Gastroesophageal sphincter (tissue), 4 donors: Measurements from ENCODE around the gene BMP4. TPM values are rescaled to one million over a fixed set of nuclear protein-coding genes. Genes with fewer than 3 reads are reported as not detected.

ENCODE experiments used
- ATAC-seq: fragments of 150-250 bp; one replicate; pipeline ENCODE4 v1.9.1; 2016; ENCODE audit warnings: mild to moderate bottlenecking, moderate library complexity
- H3K27ac ChIP-seq, 4 donors: fragments of 200-600 bp; sonication (generic) in 3 of 4; 1 replicate in 3 of 4; 2 replicates in 1 of 4; pipeline ENCODE4 v1.5.1; 2016 to 2019
- H3K27me3 ChIP-seq: fragments of 200-600 bp; sonication (generic); one replicate; pipeline ENCODE4 v1.5.1; 2019
- H3K36me3 ChIP-seq, 2 donors: fragments of 200-600 bp; sonication (generic); one replicate each; pipeline ENCODE4 v1.5.1; 2019; ENCODE audit warnings: control low read depth in 1 of 2
- H3K4me1 ChIP-seq, 3 donors: fragments of 200-600 bp; sonication (generic); 1 replicate in 2 of 3; 2 replicates in 1 of 3; pipeline ENCODE4 v1.5.1; 2016 to 2019; ENCODE audit warnings: control low read depth in 2 of 3
- H3K4me3 ChIP-seq, 2 donors: fragments of 200-600 bp; sonication (generic); one replicate each; pipeline ENCODE4 v1.5.1; 2019; ENCODE audit warnings: mild to moderate bottlenecking in 1 of 2, moderate library complexity in 1 of 2
- H3K9me3 ChIP-seq, 3 donors: fragments of 200-600 bp; sonication (generic); one replicate each; pipeline ENCODE4 v1.5.1; 2017 to 2019; ENCODE audit warnings: control low read depth in 2 of 3
- EP300 ChIP-seq: sonication (generic); formaldehyde crosslinking; IDR thresholded peaks from one replicate; pipeline ENCODE4 v1.6.1; 2017; ENCODE audit warnings: antibody characterized with exemption, mild to moderate bottlenecking
- POLR2A ChIP-seq, 2 donors: fragments of 450-650 bp; IDR thresholded peaks; one replicate each; pipeline ENCODE4 v1.6.1; 2017; ENCODE audit warnings: antibody characterized with exemption in 2 of 2, mild to moderate bottlenecking in 2 of 2, moderate library complexity in 1 of 2
- POLR2AphosphoS5 ChIP-seq: sonication (generic); formaldehyde crosslinking; IDR thresholded peaks from one replicate; pipeline ENCODE4 v1.6.1; 2017; ENCODE audit warnings: antibody characterized with exemption
- WGBS, 2 donors: methylation state at CpG; one replicate each; pipeline ENCODE4 v1.1.5; 2018; ENCODE audit warnings: low coverage in 1 of 2; 5-methylcytosine and 5-hydroxymethylcytosine counted together
- total RNA-seq, 4 donors: library from RNA; depleted of rRNA; stranded (reverse); fragments of >200 nt; gene quantifications; one replicate each; pipeline ENCODE4 v1.1.0, GENCODE V29; 2016
- TF ChIP-seq, protein P1 (sequence below), 4 experiments: fragments of 200-600 bp in 2 of 4; fragments of 450-650 bp in 2 of 4; sonication (generic) in 1 of 4; IDR thresholded peaks; one replicate each; pipeline ENCODE4 v1.5.1; 2017 to 2019; ENCODE audit warnings: antibody characterized with exemption in 4 of 4, mild to moderate bottlenecking in 2 of 4, moderate library complexity in 2 of 4

Gene BMP4
- 10 to 100 TPM; 11.3 to 81.2 (median 26.6) TPM for total RNA-seq

DNA sequence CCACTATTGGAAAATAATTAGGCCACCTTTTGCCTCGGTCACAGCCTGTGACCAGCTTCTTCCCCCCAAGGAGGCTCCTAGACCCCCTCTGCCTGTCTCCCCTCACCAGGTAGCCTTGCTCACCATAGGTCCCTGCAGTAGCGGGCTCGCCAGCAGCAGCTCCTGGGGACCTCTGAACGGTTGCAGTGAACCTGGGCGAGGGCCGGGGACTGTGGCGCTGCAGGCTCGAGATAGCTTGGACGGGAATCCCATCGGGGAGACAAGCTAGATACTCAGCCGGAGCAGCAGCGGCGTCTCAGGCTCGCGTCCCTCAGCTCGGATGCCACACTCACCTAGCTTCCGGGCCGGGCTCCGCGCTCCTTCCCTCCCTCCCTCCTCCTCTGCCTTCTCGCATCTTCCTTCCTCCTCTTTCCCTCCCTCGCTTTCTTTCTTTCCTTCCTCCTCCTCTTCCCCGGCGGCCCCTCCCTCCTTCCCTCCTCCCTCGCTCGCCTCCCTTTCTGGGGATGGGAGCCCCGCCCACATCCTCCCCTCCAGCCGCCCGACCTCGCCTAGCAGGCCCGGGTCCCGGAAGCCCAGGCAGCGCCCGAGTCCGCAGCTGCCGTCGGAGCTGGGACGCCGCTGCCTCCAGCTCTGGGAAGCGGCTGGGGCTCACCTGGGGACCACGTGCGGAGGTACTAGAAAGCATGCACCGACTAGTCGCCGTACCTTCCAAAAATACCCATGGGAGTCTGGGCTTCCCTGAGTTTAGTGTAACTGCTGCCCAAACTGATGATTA is at the start of gene BMP4:
TSS of gene BMP4 (minus strand) at position 399 of the 775 bp plus-strand sequence. CDS start 4,603 bp downstream, outside the sequence.
- Histone ChIP-seq H3K27ac (peak within 1 kb of the TSS in 3 of 4 donors; percentile 77 to 89 (median 84)), H3K9me3 (no peaks in the 10 kb centered on the region), H3K4me3 (peak within 1 kb of the TSS; percentile 42 to 67), H3K27me3 (peaks cover 83% of the 10 kb centered on the region), H3K4me1 (peaks cover 0 to 55% (median 4%) of the 10 kb centered on the region in 3 donors), H3K36me3 (no peaks in the 10 kb centered on the region)
- TF ChIP-seq POLR2A (IDR thresholded peaks at IDR 0.05) = peak; percentile 51 to 54
- TF ChIP-seq EP300 = no peak
- peak; percentile 62 for TF ChIP-seq POLR2AphosphoS5
- TF ChIP-seq, protein P1, sequence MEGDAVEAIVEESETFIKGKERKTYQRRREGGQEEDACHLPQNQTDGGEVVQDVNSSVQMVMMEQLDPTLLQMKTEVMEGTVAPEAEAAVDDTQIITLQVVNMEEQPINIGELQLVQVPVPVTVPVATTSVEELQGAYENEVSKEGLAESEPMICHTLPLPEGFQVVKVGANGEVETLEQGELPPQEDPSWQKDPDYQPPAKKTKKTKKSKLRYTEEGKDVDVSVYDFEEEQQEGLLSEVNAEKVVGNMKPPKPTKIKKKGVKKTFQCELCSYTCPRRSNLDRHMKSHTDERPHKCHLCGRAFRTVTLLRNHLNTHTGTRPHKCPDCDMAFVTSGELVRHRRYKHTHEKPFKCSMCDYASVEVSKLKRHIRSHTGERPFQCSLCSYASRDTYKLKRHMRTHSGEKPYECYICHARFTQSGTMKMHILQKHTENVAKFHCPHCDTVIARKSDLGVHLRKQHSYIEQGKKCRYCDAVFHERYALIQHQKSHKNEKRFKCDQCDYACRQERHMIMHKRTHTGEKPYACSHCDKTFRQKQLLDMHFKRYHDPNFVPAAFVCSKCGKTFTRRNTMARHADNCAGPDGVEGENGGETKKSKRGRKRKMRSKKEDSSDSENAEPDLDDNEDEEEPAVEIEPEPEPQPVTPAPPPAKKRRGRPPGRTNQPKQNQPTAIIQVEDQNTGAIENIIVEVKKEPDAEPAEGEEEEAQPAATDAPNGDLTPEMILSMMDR (IDR thresholded peaks at IDR 0.05) = no peak
- peak; percentile 69 for ATAC-seq
- 2 to 3% methylated on average over 6 to 14 of the region's 45 CpGs for WGBS, 2 donors

DNA sequence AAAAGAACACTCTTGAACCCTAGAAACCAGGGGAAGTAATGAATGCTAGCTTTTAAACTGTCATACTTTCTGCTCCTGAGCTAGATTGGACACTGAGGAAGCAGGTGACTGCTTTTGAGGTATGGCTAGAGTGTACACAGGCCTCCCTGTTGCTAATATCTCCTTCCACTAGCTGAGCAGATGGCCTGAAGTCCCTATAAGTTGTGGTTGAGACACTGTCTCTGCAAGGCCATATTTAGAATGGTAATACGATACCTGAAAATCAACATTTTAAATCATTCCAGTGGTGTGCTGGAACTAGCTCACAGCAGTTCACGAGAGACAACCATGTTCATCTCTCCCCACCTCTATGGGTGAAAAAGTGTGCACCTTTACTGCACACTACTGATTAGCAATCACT is 46.4 kb upstream of the BMP4 start:
- Histone ChIP-seq H3K27me3 (no peaks in the 10 kb centered on the region), H3K4me1 (no peaks in the 10 kb centered on the region), H3K4me3 (no peak overlapping the region), H3K9me3 (no peaks in the 10 kb centered on the region), H3K27ac (no peak overlapping the region), H3K36me3 (no peaks in the 10 kb centered on the region)
- WGBS, 2 donors = 67 to 70% methylated on average over 1 to 2 of the region's 2 CpGs
- TF ChIP-seq EP300 (no peak), POLR2A (IDR thresholded peaks at IDR 0.05) (no peak), POLR2AphosphoS5 (no peak)
- TF ChIP-seq, protein P1 (IDR thresholded peaks at IDR 0.05) = no peak
- no peak for ATAC-seq

DNA sequence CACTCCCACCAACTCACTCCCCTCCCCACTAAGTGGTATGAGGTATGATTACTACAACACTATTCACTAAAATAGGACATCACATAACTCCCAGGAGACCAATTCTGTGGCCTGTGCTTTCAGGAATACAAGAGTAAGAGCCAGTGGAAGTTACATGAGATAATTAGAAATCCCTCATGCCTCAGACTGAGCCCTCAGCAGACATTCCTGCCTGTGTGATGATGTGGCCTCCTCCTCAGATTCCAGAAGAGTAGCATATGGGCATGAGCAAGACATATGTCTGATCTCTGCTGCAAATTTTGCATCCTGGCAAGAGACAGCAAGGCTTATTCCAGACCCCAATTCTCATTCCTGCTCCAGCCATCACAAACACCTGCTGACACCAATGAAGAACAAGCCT is 46.0 kb upstream of the BMP4 start:
- ATAC-seq = no peak
- Histone ChIP-seq H3K27me3 (no peaks in the 10 kb centered on the region), H3K4me3 (no peak overlapping the region), H3K27ac (no peak overlapping the region), H3K9me3 (no peaks in the 10 kb centered on the region), H3K4me1 (no peaks in the 10 kb centered on the region), H3K36me3 (no peaks in the 10 kb centered on the region)
- TF ChIP-seq POLR2AphosphoS5 (no peak), EP300 (no peak), POLR2A (IDR thresholded peaks at IDR 0.05) (no peak)
- TF ChIP-seq, protein P1 (IDR thresholded peaks at IDR 0.05) = no peak

DNA sequence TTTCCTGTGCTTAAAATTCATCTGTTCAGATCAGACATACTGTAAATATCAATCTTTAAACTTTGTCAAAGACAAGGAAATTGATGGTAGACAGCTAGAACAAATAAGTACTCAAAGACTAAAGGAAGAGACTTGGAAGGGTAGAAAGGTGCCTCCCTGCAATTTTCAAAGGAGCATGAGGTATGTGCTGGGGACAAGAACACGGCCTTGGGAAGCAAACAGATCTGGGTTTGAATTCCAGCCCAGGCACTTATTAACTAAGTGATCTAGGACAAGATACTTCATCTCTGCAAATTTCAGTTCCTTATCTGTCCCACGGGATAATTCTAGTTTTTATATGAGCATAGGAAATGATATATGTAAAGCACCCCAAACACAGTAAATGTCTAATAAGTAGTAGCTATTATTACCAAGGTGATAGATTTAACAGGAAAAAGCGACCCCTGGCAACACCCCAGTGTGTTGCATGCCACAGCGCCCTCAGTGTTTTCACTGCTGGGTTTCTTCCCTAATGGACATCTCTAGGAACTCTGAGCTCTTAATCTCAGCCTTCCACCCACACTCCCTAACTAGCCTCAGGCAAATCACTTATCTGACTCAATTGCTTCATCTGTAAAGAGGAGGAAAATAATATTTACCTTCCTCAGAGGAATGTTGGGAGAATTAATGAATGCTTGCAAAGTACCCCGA is 44.7 kb upstream of the BMP4 start:
- Histone ChIP-seq H3K4me1 (no peaks in the 10 kb centered on the region), H3K27me3 (no peaks in the 10 kb centered on the region), H3K27ac (no peak overlapping the region), H3K9me3 (no peaks in the 10 kb centered on the region), H3K36me3 (no peaks in the 10 kb centered on the region), H3K4me3 (no peak overlapping the region)
- TF ChIP-seq EP300 (no peak), POLR2AphosphoS5 (no peak)
- TF ChIP-seq, protein P1 (IDR thresholded peaks at IDR 0.05) = no peak
- ATAC-seq = no peak
- 54 to 68% methylated on average over 5 of the region's 5 CpGs for WGBS, 2 donors
